Jurkat, Clone E6-1 (cell line): Measurements from ENCODE around the gene PRKCB.
A peak's percentile ranks its signal among the peaks of the same experiment; 100 is the strongest.

Experiments
- DNase-seq: peaks from one replicate; pipeline ENCODE4 v3.0.0-alpha.2; 2011; ENCODE audit warnings: low read depth, low spot score
- H3K4me3 ChIP-seq: 2 replicates; pipeline ENCODE4 v1.5.1; 2011; ENCODE audit warnings: mild to moderate bottlenecking, low read length, control low read depth, moderate library complexity

Gene PRKCB

DNA sequence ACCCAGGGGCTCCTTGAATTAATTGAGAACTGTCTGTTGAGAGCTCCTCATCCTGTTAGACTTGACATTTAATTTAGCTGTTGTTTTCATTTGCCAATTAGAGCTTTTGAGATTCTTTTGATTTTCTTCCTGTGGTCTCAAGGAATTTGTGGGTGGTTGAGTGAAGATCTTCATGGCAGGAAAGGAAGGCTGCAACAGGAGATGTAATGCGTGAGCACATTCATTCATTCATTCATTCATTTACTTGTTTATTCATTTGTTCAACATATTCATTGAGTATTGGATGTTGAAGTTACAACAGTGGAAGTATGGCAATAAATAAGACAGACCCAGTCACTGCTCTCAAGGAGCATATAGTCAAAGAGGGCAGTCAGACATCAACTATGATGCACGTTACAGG is 117.7 kb downstream of the PRKCB start:
- no peak for DNase-seq
- H3K4me3 ChIP-seq, result no peak overlapping the region

DNA sequence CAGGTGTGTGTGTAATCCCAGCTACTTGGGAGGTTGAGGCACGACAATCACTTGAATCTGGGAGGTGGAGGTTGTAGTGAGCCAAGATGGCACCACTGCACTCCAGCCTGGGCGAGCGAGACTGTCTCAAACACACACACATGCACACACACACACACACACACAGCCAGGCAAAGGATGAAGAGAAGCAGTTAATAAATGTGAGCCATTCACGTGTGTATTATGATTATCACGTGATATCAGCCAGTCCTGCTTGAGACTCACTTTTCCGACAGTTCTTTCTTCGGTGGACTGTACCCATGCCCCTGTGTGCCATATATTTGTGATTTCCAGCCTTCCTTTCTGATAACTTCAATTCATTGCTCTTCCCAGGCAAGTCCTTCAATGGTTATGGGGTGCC is 119.3 kb downstream of the PRKCB start:
- no peak overlapping the region for H3K4me3 ChIP-seq
- no peak for DNase-seq

DNA sequence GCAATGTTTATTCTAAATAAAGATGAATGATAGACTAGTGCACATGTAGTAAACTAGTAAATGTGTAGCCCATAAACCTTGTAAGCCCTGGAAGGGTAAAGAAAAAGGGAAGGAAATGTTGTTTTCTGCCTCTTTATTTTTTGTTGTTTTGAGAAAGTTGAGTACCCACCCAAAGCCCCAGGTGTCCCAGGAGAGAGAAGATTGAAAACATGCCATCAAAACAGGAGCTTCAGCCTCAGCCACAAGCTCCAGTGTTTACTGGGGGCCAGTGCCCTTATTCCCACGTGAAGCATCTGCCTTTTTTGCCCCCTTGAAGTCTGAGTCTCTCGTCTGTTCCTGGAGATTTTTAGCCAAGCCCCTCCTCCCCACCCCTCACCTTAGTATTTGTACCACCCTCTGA is 121.5 kb downstream of the PRKCB start:
- H3K4me3 ChIP-seq, result no peak overlapping the region
- no peak for DNase-seq

DNA sequence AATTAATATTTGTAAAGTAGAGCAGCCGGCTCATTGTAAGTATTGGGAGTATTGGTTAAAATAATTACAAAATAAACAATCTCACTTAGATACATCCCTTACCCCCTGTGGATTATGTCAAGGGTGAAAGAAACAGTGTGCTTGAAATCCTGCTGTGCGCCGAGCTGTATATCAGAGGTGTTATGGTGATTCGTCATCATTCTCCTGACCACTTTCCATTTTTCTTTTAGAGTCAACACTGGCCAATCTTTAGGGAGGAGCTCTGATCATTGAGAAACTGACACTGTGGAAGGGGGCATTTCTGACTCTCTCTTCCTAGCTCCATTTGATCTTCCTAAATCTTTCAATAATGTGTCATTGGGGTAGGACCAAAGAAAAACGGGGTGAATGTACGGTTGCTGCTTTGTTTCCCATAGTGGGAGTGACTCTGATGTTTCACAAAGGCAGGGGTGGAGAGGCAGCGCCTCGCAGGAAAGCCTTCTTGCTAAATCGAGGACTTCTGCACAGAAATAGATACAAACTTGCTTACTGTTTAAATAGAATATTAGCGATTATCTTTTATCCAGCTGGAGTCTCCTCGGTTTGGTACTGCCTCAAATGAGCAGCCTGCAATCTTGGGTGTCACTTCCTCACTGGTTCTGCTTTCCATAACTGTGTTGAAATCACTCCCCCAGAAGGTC is 123.4 kb downstream of the PRKCB start:
- DNase-seq, result no peak
- no peak overlapping the region for H3K4me3 ChIP-seq

DNA sequence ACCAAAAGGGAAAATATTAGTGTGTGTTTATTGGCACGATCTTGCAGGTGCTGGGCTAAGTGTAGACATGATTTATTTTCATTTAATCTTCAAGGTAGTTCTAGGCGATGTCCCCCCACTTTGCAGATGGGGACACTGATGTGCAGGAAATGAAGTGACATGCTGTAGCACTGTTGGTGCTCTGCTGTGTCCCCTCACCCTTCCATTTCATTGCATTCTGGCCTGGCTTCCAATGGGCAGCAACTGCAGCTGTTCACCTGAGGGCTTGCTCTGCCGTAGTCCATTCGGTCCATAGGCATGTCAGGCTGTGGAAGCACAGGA is 123.9 kb downstream of the PRKCB start:
- no peak for DNase-seq
- H3K4me3 ChIP-seq, result no peak overlapping the region

DNA sequence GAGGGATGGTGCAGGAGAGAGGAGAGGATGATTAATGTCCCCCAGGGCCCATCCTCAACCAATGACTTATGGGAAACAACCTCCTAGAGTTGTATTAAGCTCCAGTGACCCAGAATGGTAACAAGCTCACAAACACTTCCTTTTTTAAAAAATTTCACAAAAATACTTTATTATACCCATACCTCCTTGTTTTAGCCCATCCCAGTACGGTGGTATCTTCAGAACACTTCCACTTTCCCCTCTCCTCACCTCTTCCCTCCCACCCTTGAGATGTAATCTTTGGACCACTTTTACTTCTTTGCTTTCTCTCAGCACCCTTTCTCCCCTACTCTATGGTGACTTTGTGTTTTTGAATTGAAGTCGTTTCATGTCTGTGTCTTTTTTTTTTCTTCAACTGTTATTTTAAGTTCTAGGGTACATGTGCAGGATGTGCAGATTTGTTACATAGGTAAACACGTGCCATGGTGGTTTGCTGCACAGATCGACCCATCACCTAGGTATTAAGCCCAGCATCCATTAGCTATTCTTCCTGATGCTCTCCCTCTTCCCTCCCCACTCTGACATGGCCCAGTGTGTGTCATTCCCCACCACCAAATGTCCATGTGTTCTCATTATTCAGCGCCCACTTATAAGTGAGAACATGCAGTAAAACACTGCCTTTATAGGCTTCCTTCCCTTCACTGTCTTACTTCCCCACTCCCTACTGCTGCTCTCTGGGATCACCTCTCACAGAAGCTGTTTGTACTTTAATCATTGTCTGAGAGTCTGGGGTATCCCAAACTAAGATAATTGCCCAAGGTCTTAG is 124.5 kb downstream of the PRKCB start:
- H3K4me3 ChIP-seq, result no peak overlapping the region
- DNase-seq, result no peak

DNA sequence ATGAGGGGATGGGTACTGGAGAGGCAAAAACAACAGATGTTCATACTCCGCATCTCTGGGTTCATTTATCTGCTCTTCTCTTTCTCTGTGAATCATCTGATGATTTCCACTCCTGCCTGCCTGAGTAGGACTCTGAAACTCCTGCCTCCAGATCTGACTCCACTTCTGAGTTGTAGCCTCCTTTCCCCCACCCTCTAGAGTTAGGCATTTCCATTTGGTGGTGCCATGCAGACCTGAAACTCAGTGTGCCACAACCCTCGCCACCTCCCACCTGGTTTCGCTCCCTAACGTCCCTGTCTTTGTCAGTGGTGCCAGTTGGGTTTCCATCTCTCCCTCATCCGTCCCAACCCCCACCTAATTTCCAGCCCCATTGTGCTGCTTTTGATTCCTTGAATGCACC is 126.2 kb downstream of the PRKCB start:
- DNase-seq, result no peak
- no peak overlapping the region for H3K4me3 ChIP-seq

DNA sequence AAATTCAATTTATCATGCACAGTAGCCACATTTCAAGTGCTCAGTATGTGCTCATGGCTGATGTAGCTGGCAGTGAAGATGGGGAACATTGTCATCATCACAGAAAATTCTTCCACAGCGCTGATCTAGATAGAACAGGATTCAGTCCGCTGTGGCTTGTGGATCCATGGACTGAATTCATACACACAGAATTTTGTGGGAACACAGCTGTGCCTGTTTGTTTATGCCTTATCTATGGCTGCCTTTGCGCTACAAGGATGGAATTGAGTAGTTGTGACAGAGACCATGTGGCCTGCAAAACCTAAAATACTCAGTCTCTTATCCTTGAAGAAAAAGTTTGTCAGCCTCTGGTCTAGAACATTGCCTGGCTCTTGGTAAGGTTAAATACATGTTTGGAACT is 128.4 kb downstream of the PRKCB start:
- no peak for DNase-seq
- no peak overlapping the region for H3K4me3 ChIP-seq

DNA sequence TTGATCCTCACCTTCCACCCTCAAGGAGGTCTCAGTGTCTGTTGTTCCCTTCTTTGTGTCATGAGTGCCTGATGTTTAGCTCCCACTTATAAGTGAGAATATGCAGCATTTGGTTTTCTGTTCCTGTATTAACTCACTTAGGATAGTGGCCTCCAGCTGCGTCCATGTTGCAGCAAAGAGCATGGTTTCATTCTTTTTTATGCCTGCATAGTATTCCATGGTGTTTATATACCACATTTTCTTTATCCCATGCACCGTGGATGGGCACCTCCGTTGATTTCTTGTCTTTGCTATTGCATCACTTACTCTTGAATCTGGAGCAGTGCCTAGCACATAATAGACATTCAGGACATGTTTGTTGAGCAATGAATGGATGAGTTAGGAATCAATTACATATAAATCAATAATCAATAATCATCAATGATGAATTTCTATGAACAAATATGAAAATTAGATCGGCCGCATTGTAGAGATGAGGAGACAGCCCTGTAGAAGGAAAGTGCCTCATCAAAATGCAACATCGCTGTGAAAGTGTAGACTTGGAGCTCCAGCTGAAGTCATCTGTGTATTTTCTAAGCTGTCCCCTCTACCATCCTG is 129.5 kb downstream of the PRKCB start:
- no peak for DNase-seq
- H3K4me3 ChIP-seq, result no peak overlapping the region

DNA sequence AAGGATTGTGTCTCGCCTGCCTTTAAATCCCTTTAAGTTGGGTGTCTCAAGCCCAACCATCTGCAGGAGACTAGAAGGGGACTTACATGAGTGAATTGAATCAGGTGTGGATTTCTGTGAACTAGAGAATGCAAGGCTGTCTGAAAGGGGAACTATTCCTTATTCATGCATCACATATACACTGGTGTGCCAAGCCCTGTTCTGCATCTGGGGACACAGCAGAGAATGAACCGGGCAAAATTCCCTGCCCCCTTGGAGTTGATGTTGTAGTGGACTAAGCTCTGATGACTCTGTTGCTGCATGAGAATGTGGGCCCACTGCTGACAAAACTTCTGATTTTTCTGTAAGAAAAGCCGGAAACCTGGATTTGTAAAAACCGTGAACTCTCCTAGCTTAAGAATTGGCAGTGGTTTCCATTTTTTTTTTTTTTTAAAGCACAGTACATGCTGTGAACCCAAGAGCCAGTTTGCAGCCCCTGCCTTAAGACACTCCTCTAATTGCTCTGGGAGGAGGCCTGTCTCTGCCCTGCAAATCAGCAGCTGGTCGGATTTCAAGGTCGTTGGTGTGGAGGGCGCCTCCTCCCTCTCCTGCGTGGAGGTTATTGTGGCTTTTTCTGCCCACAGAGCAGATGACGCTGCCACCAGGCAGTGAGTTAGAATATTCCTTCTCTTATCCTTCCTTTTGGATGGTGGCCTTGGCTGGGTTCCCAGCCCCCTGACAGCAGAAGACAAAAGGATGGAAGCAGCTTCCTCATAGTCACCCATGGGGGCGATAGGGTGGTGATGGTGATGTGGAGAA is 131.0 kb downstream of the PRKCB start:
- peak; percentile 92 for DNase-seq
- H3K4me3 ChIP-seq, result no peak overlapping the region; the same call in 1 of the 2 replicates

DNA sequence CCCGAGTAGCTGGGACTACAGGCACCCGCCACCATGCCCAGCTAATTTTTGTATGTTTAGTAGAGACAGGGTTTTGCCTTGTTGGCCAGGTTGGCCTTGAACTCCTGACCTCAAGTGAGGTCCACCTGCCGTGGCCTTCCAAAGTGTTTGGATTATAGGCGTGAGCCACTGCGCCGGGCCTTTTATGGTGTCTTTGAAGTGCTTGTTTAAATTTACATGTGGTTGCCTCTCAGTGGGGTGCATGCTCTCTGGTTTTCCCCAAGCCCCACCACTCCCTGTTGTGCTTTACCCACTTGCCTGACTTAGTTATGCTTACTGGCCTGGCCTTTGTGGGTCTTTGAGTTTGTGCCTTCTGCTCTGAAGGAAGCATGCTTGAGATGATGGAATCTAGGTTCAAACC is 132.0 kb downstream of the PRKCB start:
- H3K4me3 ChIP-seq, result no peak overlapping the region
- DNase-seq, result no peak

DNA sequence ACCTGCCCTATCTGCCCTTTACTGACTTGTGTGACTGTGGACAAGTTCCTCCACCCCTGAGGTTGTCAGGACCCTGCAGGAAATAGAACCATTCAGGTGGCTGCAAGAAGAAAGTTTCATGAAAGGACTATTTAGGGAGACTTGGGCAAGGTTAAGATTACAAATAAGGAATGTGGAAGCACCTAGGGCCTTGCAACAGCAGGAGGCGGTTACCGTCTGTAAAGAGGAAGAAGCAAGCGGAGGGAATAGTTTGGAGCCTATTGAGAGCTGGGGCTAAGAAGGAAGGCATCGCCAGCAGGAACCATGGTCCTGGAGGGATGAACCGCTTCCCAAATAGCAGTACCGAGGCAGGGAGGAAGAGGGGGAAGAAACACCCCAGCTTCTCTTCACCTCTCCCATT is 132.4 kb downstream of the PRKCB start:
- DNase-seq, result no peak
- H3K4me3 ChIP-seq, result no peak overlapping the region

DNA sequence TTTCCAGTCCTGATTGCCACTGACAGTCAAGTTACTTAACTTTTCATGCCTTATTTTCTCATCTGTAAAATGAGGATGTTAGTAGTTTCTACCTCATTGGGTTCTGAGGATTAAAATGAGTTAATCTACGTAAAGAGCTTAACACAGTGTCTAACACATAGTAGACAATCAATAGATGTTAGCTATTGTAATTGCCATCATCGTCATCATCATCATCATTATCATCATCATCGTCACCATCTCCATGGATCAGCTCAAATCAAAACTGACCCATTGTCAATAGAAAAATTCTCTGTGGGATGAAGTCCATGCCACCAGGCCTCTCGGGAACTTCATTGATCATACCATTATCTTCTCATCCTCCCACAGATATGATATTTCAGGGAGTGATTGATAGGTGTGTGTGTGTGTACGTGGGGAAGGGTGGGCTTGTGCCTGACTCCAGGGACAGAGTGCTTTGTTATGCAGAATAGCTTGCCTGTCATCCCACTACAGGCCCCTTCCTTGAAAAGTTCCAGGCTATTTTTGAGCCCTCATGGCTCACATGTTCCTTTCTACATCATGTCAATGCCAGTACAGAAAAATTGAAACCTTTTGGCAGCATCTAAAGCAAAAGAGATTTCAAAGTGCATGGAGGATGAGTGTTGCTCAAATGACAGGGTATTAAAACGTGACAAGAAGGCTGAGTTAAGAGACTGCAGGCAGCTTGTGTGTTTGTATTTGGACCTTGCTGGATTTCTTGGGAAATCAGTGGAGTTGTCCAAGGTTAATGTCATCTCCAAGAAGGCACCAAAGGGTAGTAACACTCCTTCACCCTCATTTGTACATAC is 133.9 kb downstream of the PRKCB start:
- DNase-seq, result no peak
- H3K4me3 ChIP-seq, result no peak overlapping the region

DNA sequence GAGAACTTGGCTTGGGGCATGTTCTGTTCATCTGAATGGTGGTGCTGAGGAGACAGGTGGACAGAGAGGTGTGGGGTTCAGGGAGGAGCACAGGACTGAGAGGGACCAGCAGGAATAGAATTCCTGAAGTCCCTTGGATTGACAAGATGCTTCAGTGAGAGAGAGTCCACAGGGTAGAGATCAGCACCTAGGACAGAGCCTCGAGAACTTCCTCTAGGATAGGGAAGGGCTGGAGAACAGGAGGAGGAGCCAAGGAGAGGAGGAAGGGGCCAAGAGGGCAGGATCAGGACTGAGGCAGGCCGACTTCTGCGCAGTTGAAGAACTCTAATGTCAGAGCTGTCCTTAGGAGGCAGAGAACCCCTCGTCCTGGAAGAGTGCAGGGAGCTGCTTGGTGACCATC is 138.4 kb downstream of the PRKCB start:
- no peak overlapping the region for H3K4me3 ChIP-seq
- no peak for DNase-seq

DNA sequence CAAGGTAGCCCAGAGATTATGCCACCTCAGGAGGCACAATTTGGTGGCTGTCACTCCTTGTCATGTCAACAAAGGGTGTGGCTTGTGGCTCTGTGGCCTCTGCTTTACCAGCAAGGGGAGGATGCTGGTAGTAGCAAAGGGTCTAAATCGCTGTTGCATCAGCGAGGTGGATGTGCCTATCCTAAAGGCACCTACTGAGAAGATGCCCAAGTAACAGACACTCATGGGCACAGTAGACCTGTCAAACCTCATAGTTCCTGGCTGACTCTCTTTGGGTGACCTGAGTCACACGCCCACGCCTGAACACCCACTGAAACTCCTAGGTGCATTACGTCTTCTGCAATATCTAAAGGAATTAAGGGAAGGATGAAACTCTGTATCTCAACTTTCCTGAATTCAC is 139.5 kb downstream of the PRKCB start:
- no peak overlapping the region for H3K4me3 ChIP-seq
- no peak for DNase-seq

DNA sequence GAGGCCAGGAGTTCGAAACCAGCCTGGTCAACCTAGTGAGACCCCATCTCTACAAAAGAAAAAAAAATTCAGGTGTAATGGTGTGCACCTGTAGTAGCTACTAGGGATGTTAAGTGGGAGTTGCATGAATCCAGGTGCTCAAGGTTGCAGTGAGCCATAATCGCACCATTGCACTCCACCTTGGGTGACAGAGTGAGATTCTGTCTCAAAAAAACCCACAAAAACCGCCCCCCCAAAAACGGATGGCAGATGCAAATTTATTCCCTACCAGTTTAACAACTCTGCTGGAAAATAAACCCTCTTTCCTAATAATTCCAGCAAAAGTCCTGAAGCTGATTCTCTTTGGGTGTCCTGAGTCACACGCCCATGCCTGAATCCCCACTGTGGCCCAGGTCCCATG is 140.3 kb downstream of the PRKCB start:
- no peak for DNase-seq
- no peak overlapping the region for H3K4me3 ChIP-seq

DNA sequence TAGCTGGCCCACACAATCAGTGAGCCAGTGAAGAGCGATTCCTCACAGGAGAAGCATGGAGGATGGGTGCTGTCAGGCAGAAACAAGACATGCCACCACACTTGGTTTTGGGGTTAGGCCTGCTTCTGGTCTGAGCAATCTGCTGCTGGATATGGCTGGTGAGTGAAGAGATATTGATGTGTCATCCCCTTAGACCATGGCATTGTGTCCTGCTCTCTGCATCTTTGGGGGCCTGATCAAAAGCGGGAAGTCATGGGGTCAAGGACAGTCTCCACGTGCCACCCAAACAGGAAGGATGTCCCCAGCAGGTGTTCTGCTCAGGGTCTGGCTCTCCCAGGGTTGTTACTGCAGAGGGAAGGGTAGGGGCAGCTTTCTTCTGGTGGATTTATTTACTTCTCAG is 140.7 kb downstream of the PRKCB start:
- DNase-seq, result no peak
- H3K4me3 ChIP-seq, result no peak overlapping the region

DNA sequence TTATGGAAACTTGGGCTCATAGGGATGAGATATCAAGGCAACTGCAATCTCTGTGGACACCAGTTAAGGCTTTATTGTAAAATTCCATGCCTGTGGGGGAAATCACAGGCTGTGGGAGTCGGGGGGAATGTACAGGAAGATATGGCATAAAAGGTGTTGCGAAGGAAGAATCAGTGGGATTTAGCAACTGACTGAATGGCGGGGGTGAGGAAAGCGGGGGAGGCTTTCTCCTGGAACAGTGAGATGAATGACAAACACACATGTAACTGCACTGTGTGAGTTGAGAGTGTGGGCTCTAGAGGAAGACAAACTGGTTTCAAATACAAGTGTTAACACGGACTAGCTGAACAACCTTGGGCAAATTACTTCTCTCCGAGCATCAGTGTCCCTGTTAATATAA is 143.7 kb downstream of the PRKCB start:
- DNase-seq, result no peak
- no peak overlapping the region for H3K4me3 ChIP-seq

DNA sequence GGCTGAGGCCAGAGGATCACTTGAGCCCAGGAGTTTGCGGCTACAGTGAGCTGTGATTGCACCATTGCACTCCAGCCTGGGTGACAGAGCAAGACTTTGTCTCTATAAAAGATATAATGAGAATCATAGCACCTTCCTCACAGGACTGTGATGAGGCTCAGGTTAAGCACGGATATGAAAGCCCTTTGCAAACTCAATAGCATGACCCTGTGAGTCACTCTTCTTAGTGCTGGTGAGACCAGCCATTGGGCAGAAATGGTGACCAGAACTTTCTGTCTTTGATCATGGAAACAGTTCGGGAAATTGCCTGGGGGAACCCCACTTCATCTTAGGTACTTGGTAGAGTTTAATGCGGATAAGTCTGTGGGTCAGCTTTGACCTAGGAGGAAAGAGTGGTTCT is 144.2 kb downstream of the PRKCB start:
- no peak overlapping the region for H3K4me3 ChIP-seq
- no peak for DNase-seq
